ENCODE data around the gene TBC1D1.

TBC1D1 gene

GRCh38 chr4:37927434-37927833 lies 36.5 kb downstream of the TBC1D1 start:
- Histone ChIP-seq H3K4me1 (ENCODE audit: control insufficient read depth, insufficient read depth, low read length) (peaks cover 3% of the 10 kb centered on the region; the same call in 1 of the 2 replicates), H3K9ac (ENCODE audit: low read length) (no peak overlapping the region), H3K27ac (ENCODE audit: low read depth, low read length) (no peak overlapping the region), H3K4me3 (ENCODE audit: low read depth, low read length) (no peak overlapping the region), H3K9me3 (ENCODE audit: control insufficient read depth, insufficient read depth, low read depth, low read length) (no peaks in the 10 kb centered on the region), H3K36me3 (ENCODE audit: control insufficient read depth, insufficient read depth, low read length) (no peaks in the 10 kb centered on the region), H3K27me3 (ENCODE audit: control insufficient read depth, insufficient read depth, low read length) (no peaks in the 10 kb centered on the region)

- Histone ChIP-seq H3K9me3 (ENCODE audit: control insufficient read depth, insufficient read depth, low read depth, low read length) (no peaks in the 10 kb centered on the region), H3K36me3 (ENCODE audit: control insufficient read depth, insufficient read depth, low read length) (no peaks in the 10 kb centered on the region), H3K4me3 (ENCODE audit: low read depth, low read length) (no peak overlapping the region)
Observed at GRCh38 chr4:37928426-37929416, 37.8 kb downstream of the TBC1D1 start.

GRCh38 chr4:37934096-37934495 lies 43.2 kb downstream of the TBC1D1 start:
- H3K27me3 ChIP-seq (ENCODE audit: control insufficient read depth, insufficient read depth, low read length): no peaks in the 10 kb centered on the region
- no peak overlapping the region for H3K4me3 ChIP-seq (ENCODE audit: low read depth, low read length)
- H3K36me3 ChIP-seq (ENCODE audit: control insufficient read depth, insufficient read depth, low read length): no peaks in the 10 kb centered on the region
- no peak overlapping the region for H3K27ac ChIP-seq (ENCODE audit: low read depth, low read length)
- H3K4me1 ChIP-seq (ENCODE audit: control insufficient read depth, insufficient read depth, low read length): no peaks in the 10 kb centered on the region
- no peak overlapping the region for H3K9ac ChIP-seq (ENCODE audit: low read length)
- no peaks in the 10 kb centered on the region; the same call in 1 of the 2 replicates for H3K9me3 ChIP-seq (ENCODE audit: control insufficient read depth, insufficient read depth, low read depth, low read length)

More at GRCh38 chr4:37928426-37929416, 37.8 kb downstream of the TBC1D1 start:
- no peak overlapping the region for H3K9ac ChIP-seq (ENCODE audit: low read length)
- H3K27me3 ChIP-seq (ENCODE audit: control insufficient read depth, insufficient read depth, low read length): no peaks in the 10 kb centered on the region
- H3K27ac ChIP-seq (ENCODE audit: low read depth, low read length): no peak overlapping the region
- peaks cover 3% of the 10 kb centered on the region; the same call in 1 of the 2 replicates for H3K4me1 ChIP-seq (ENCODE audit: control insufficient read depth, insufficient read depth, low read length)

- no peak overlapping the region for H3K27ac ChIP-seq (ENCODE audit: low read depth, low read length)
- no peaks in the 10 kb centered on the region for H3K27me3 ChIP-seq (ENCODE audit: control insufficient read depth, insufficient read depth, low read length)
- no peak overlapping the region for H3K9ac ChIP-seq (ENCODE audit: low read length)
- H3K9me3 ChIP-seq (ENCODE audit: control insufficient read depth, insufficient read depth, low read depth, low read length): no peaks in the 10 kb centered on the region; the same call in 1 of the 2 replicates
- H3K4me1 ChIP-seq (ENCODE audit: control insufficient read depth, insufficient read depth, low read length): no peaks in the 10 kb centered on the region
- no peaks in the 10 kb centered on the region for H3K36me3 ChIP-seq (ENCODE audit: control insufficient read depth, insufficient read depth, low read length)
- no peak overlapping the region for H3K4me3 ChIP-seq (ENCODE audit: low read depth, low read length)
Observed at GRCh38 chr4:37934609-37935008, 43.7 kb downstream of the TBC1D1 start.

- Histone ChIP-seq H3K27me3 (ENCODE audit: control insufficient read depth, insufficient read depth, low read length) (no peaks in the 10 kb centered on the region), H3K4me3 (ENCODE audit: low read depth, low read length) (no peak overlapping the region), H3K9ac (ENCODE audit: low read length) (no peak overlapping the region), H3K27ac (ENCODE audit: low read depth, low read length) (no peak overlapping the region), H3K4me1 (ENCODE audit: control insufficient read depth, insufficient read depth, low read length) (no peaks in the 10 kb centered on the region), H3K9me3 (ENCODE audit: control insufficient read depth, insufficient read depth, low read depth, low read length) (no peaks in the 10 kb centered on the region; the same call in 1 of the 2 replicates), H3K36me3 (ENCODE audit: control insufficient read depth, insufficient read depth, low read length) (no peaks in the 10 kb centered on the region)
Observed at GRCh38 chr4:37935026-37935425, 44.1 kb downstream of the TBC1D1 start.

GRCh38 chr4:37936889-37937498 lies 46.1 kb downstream of the TBC1D1 start:
- Histone ChIP-seq H3K4me1 (ENCODE audit: control insufficient read depth, insufficient read depth, low read length) (no peaks in the 10 kb centered on the region), H3K36me3 (ENCODE audit: control insufficient read depth, insufficient read depth, low read length) (no peaks in the 10 kb centered on the region), H3K27ac (ENCODE audit: low read depth, low read length) (no peak overlapping the region), H3K9me3 (ENCODE audit: control insufficient read depth, insufficient read depth, low read depth, low read length) (no peaks in the 10 kb centered on the region; the same call in 1 of the 2 replicates), H3K9ac (ENCODE audit: low read length) (no peak overlapping the region), H3K27me3 (ENCODE audit: control insufficient read depth, insufficient read depth, low read length) (no peaks in the 10 kb centered on the region), H3K4me3 (ENCODE audit: low read depth, low read length) (no peak overlapping the region)

GRCh38 chr4:37938208-37938607 lies 47.3 kb downstream of the TBC1D1 start:
- Histone ChIP-seq H3K9ac (ENCODE audit: low read length) (no peak overlapping the region), H3K27me3 (ENCODE audit: control insufficient read depth, insufficient read depth, low read length) (no peaks in the 10 kb centered on the region), H3K27ac (ENCODE audit: low read depth, low read length) (no peak overlapping the region), H3K4me1 (ENCODE audit: control insufficient read depth, insufficient read depth, low read length) (no peaks in the 10 kb centered on the region), H3K4me3 (ENCODE audit: low read depth, low read length) (no peak overlapping the region), H3K36me3 (ENCODE audit: control insufficient read depth, insufficient read depth, low read length) (no peaks in the 10 kb centered on the region), H3K9me3 (ENCODE audit: control insufficient read depth, insufficient read depth, low read depth, low read length) (no peaks in the 10 kb centered on the region; the same call in 1 of the 2 replicates)

GRCh38 chr4:37946503-37947179 lies 55.8 kb downstream of the TBC1D1 start:
- Histone ChIP-seq H3K9ac (ENCODE audit: low read length) (no peak overlapping the region), H3K4me1 (ENCODE audit: control insufficient read depth, insufficient read depth, low read length) (no peaks in the 10 kb centered on the region), H3K27ac (ENCODE audit: low read depth, low read length) (no peak overlapping the region), H3K9me3 (ENCODE audit: control insufficient read depth, insufficient read depth, low read depth, low read length) (no peaks in the 10 kb centered on the region), H3K4me3 (ENCODE audit: low read depth, low read length) (no peak overlapping the region), H3K27me3 (ENCODE audit: control insufficient read depth, insufficient read depth, low read length) (no peaks in the 10 kb centered on the region), H3K36me3 (ENCODE audit: control insufficient read depth, insufficient read depth, low read length) (no peaks in the 10 kb centered on the region)

- no peaks in the 10 kb centered on the region for H3K9me3 ChIP-seq (ENCODE audit: control insufficient read depth, insufficient read depth, low read depth, low read length)
- no peaks in the 10 kb centered on the region for H3K27me3 ChIP-seq (ENCODE audit: control insufficient read depth, insufficient read depth, low read length)
- H3K27ac ChIP-seq (ENCODE audit: low read depth, low read length): no peak overlapping the region
- no peaks in the 10 kb centered on the region for H3K36me3 ChIP-seq (ENCODE audit: control insufficient read depth, insufficient read depth, low read length)
- H3K9ac ChIP-seq (ENCODE audit: low read length): no peak overlapping the region
- no peak overlapping the region for H3K4me3 ChIP-seq (ENCODE audit: low read depth, low read length)
- H3K4me1 ChIP-seq (ENCODE audit: control insufficient read depth, insufficient read depth, low read length): no peaks in the 10 kb centered on the region
Observed at GRCh38 chr4:37948542-37948941, 57.7 kb downstream of the TBC1D1 start.

- Histone ChIP-seq H3K36me3 (ENCODE audit: control insufficient read depth, insufficient read depth, low read length) (no peaks in the 10 kb centered on the region), H3K9me3 (ENCODE audit: control insufficient read depth, insufficient read depth, low read depth, low read length) (no peaks in the 10 kb centered on the region), H3K4me3 (ENCODE audit: low read depth, low read length) (no peak overlapping the region), H3K27ac (ENCODE audit: low read depth, low read length) (no peak overlapping the region), H3K9ac (ENCODE audit: low read length) (no peak overlapping the region), H3K27me3 (ENCODE audit: control insufficient read depth, insufficient read depth, low read length) (no peaks in the 10 kb centered on the region), H3K4me1 (ENCODE audit: control insufficient read depth, insufficient read depth, low read length) (no peaks in the 10 kb centered on the region)
Observed at GRCh38 chr4:37949636-37950426, 58.9 kb downstream of the TBC1D1 start.
